GM23248 (cell line): ENCODE data around the gene C3orf33. TPM values are rescaled to one million over a fixed set of nuclear protein-coding genes. Genes with fewer than 3 reads are reported as not detected.
A peak's percentile ranks its signal among the peaks of the same experiment; 100 is the strongest.

Experiments used
- DNase-seq: peaks from one replicate; pipeline ENCODE4 v3.0.0-alpha.2; 2015
- H2AFZ ChIP-seq: fragments of 200-600 bp; sonication (generic); 2 replicates; pipeline ENCODE4 v1.6.1; 2016; ENCODE audit warnings: antibody characterized with exemption
- H3F3A ChIP-seq: fragments of 200-600 bp; sonication (generic); 2 replicates; pipeline ENCODE4 v1.6.1; 2016; ENCODE audit warnings: mild to moderate bottlenecking, antibody characterized with exemption, mixed run types; ENCODE audit not compliant: insufficient read depth
- H3K27ac ChIP-seq: fragments of 200-600 bp; sonication (generic); 2 replicates; pipeline ENCODE4 v1.5.1; 2016; ENCODE audit warnings: mild to moderate bottlenecking
- H3K27me3 ChIP-seq: fragments of 200-600 bp; sonication (generic); replicated peaks from 2 replicates; pipeline ENCODE4 v1.6.1; 2016; ENCODE audit warnings: mild to moderate bottlenecking; ENCODE audit not compliant: insufficient read depth
- H3K36me3 ChIP-seq: fragments of 200-600 bp; sonication (generic); 2 replicates; pipeline ENCODE4 v1.6.1; 2016; ENCODE audit warnings: low read depth, mild to moderate bottlenecking
- H3K4me1 ChIP-seq: fragments of 200-600 bp; sonication (generic); 2 replicates; pipeline ENCODE4 v1.6.1; 2016; ENCODE audit warnings: mild to moderate bottlenecking; ENCODE audit not compliant: insufficient read depth
- H3K4me2 ChIP-seq: fragments of 200-600 bp; sonication (generic); one replicate; pipeline ENCODE4 v1.6.1; 2016; ENCODE audit warnings: mild to moderate bottlenecking; ENCODE audit not compliant: unreplicated experiment
- H3K4me3 ChIP-seq: fragments of 200-600 bp; sonication (generic); 2 replicates; pipeline ENCODE4 v1.5.1; 2016; ENCODE audit warnings: mild to moderate bottlenecking
- H3K79me2 ChIP-seq: fragments of 200-600 bp; sonication (generic); 2 replicates; pipeline ENCODE4 v1.6.1; 2016; ENCODE audit warnings: mild to moderate bottlenecking; ENCODE audit not compliant: insufficient read depth
- H3K9ac ChIP-seq: fragments of 200-600 bp; sonication (generic); 2 replicates; pipeline ENCODE4 v1.6.1; 2016; ENCODE audit warnings: mild to moderate bottlenecking
- H3K9me2 ChIP-seq: fragments of 200-600 bp; sonication (generic); 2 replicates; pipeline ENCODE4 v1.6.1; 2016; ENCODE audit warnings: mixed run types, mild to moderate bottlenecking, moderate library complexity; ENCODE audit not compliant: insufficient read depth
- H3K9me3 ChIP-seq: fragments of 200-600 bp; sonication (generic); one replicate; pipeline ENCODE4 v1.6.1; 2017; ENCODE audit warnings: low read depth
- H4K20me1 ChIP-seq: fragments of 200-600 bp; sonication (generic); 2 replicates; pipeline ENCODE4 v1.6.0; 2016; ENCODE audit not compliant: insufficient read depth
- EZH2 ChIP-seq: fragments of 200-600 bp; sonication (generic); IDR thresholded peaks from 2 replicates; pipeline ENCODE4 v1.6.1; 2018; ENCODE audit warnings: antibody characterized with exemption, mild to moderate bottlenecking; ENCODE audit not compliant: insufficient read depth, poor library complexity, severe bottlenecking
- EZH2phosphoT487 ChIP-seq: fragments of 200-600 bp; sonication (generic); IDR thresholded peaks from 2 replicates; pipeline ENCODE4 v1.6.1; 2018; ENCODE audit warnings: antibody characterized with exemption, moderate library complexity, mild to moderate bottlenecking, low read depth; ENCODE audit not compliant: insufficient read depth
- WGBS, 2 experiments: methylation state at CpG; one replicate each; pipeline ENCODE4 v1.1.6; 2015 to 2017; ENCODE audit warnings: low lambda C conversion rate in 2 of 2, low coverage in 1 of 2; ENCODE audit errors: missing lambda C conversion rate in 2 of 2; 5-methylcytosine and 5-hydroxymethylcytosine counted together
- in situ Hi-C: fragments of 300-500 bp; cut with MboI; formaldehyde crosslinking; loops from 2 replicates; pipeline ENCODE4 v1.15.0; 2020
- polyA plus RNA-seq: library from polyadenylated mRNA; unstranded; fragments of >200 nt; fragmentation: Nextera tagmentation; extraction: Ambion mirVana; gene quantifications from 2 replicates; pipeline ENCODE4 v1.2.1, GENCODE V29; 2016
- total RNA-seq: library from RNA; depleted of rRNA; stranded (reverse); fragments of >200 nt; shearing (Covaris generic); gene quantifications from 2 replicates; pipeline ENCODE4 v1.2.3, GENCODE V29; 2014

The C3orf33 gene
- total and polyA plus RNA-seq, 2 experiments from 2014 or later, result 3.9 to 4.7 TPM

- Histone ChIP-seq H3F3A (peaks cover 25% of the 10 kb centered on the region), H3K79me2 (no peaks in the 10 kb centered on the region), H2AFZ (no peak overlapping the region), H3K9me2 (no peaks in the 10 kb centered on the region), H3K27ac (no peak overlapping the region), H3K36me3 (no peaks in the 10 kb centered on the region), H3K27me3 (no peaks in the 10 kb centered on the region), H3K4me3 (no peak overlapping the region), H3K4me2 (no peak overlapping the region), H3K4me1 (peaks cover 24% of the 10 kb centered on the region), H3K9ac (no peak overlapping the region), H4K20me1 (no peaks in the 10 kb centered on the region), H3K9me3 (no peaks in the 10 kb centered on the region)
- WGBS, 2 experiments, result 98 to 100% methylated on average over 2 of the region's 2 CpGs
- DNase-seq, result peak; percentile 42
- in situ Hi-C loops, result no loop called here
- TF ChIP-seq EZH2phosphoT487 (no peak), EZH2 (no peak)
Measured at GRCh38 chr3:155807823-155808222, 1.7 kb upstream of the C3orf33 start.

- Histone ChIP-seq H3K9ac (peak overlapping the region; percentile 84), H3K4me2 (peak overlapping the region; percentile 83), H3K79me2 (no peaks in the 10 kb centered on the region), H2AFZ (peak overlapping the region; percentile 93), H3K4me3 (peak overlapping the region; percentile 86), H3K27ac (peak overlapping the region; percentile 33), H4K20me1 (no peaks in the 10 kb centered on the region), H3K9me3 (no peaks in the 10 kb centered on the region), H3K4me1 (peaks cover 24% of the 10 kb centered on the region), H3F3A (peaks cover 25% of the 10 kb centered on the region), H3K9me2 (no peaks in the 10 kb centered on the region), H3K27me3 (no peaks in the 10 kb centered on the region), H3K36me3 (no peaks in the 10 kb centered on the region)
- in situ Hi-C loops, result no loop called here
- peak; percentile 66 for DNase-seq
- TF ChIP-seq EZH2phosphoT487, result no peak
- TF ChIP-seq EZH2, result no peak
- 30 to 38% methylated on average over 14 to 15 of the region's 15 CpGs for WGBS, 2 experiments
Measured at GRCh38 chr3:155805204-155805801, 775 bp downstream of the C3orf33 start.

- no peak overlapping the region for H2AFZ ChIP-seq
- no peak for DNase-seq
- H3K9ac ChIP-seq, result no peak overlapping the region
- no peaks in the 10 kb centered on the region for H3K9me3 ChIP-seq
- no peaks in the 10 kb centered on the region for H3K79me2 ChIP-seq
- H3K27me3 ChIP-seq, result no peaks in the 10 kb centered on the region
- no peaks in the 10 kb centered on the region for H3K9me2 ChIP-seq
- H3K4me3 ChIP-seq, result no peak overlapping the region
- H3K4me2 ChIP-seq, result no peak overlapping the region
- H3F3A ChIP-seq, result peaks cover 19% of the 10 kb centered on the region
- no peak overlapping the region for H3K27ac ChIP-seq
- H3K36me3 ChIP-seq, result no peaks in the 10 kb centered on the region
- in situ Hi-C loops, result no loop called here
- H3K4me1 ChIP-seq, result peaks cover 18% of the 10 kb centered on the region; the same call in 1 of the 2 replicates
- TF ChIP-seq EZH2, result no peak
- TF ChIP-seq EZH2phosphoT487, result no peak
- no peaks in the 10 kb centered on the region for H4K20me1 ChIP-seq
Measured at GRCh38 chr3:155804323-155804722, 1.8 kb downstream of the C3orf33 start.

GRCh38 chr3:155792532-155792931 lies 13.5 kb downstream of the C3orf33 start:
- no peak for TF ChIP-seq EZH2
- TF ChIP-seq EZH2phosphoT487, result no peak
- Histone ChIP-seq H3K9me3 (no peaks in the 10 kb centered on the region), H3K79me2 (no peaks in the 10 kb centered on the region), H3K4me2 (no peak overlapping the region), H3K27me3 (no peaks in the 10 kb centered on the region), H3K4me1 (no peaks in the 10 kb centered on the region), H3K4me3 (no peak overlapping the region), H3K9ac (no peak overlapping the region), H4K20me1 (no peaks in the 10 kb centered on the region), H3K9me2 (no peaks in the 10 kb centered on the region), H3K27ac (no peak overlapping the region), H3K36me3 (no peaks in the 10 kb centered on the region), H2AFZ (no peak overlapping the region), H3F3A (no peaks in the 10 kb centered on the region)
- in situ Hi-C loops, result no loop called here
- no peak for DNase-seq
- WGBS, 2 experiments, result 38 to 56% methylated on average over 1 of the region's 1 CpG

GRCh38 chr3:155791190-155791589 lies 14.9 kb downstream of the C3orf33 start:
- 90 to 91% methylated on average over 2 of the region's 2 CpGs for WGBS, 2 experiments
- no peaks in the 10 kb centered on the region for H3K27me3 ChIP-seq
- H4K20me1 ChIP-seq, result no peaks in the 10 kb centered on the region
- no peaks in the 10 kb centered on the region for H3K4me1 ChIP-seq
- H3K4me2 ChIP-seq, result no peak overlapping the region
- H3K9me3 ChIP-seq, result no peaks in the 10 kb centered on the region
- no peaks in the 10 kb centered on the region for H3K9me2 ChIP-seq
- TF ChIP-seq EZH2phosphoT487 (no peak), EZH2 (no peak)
- no peaks in the 10 kb centered on the region for H3F3A ChIP-seq
- in situ Hi-C loops, result no loop called here
- H3K79me2 ChIP-seq, result no peaks in the 10 kb centered on the region
- no peak overlapping the region for H2AFZ ChIP-seq
- no peaks in the 10 kb centered on the region for H3K36me3 ChIP-seq
- H3K9ac ChIP-seq, result no peak overlapping the region
- H3K4me3 ChIP-seq, result no peak overlapping the region
- no peak overlapping the region for H3K27ac ChIP-seq
- peak; percentile 18 for DNase-seq
